GM20431 (cell line): Measurements from ENCODE around the gene GBA2.

ENCODE experiments used
- in situ Hi-C: fragments of 300-500 bp; cut with MseI, MboI; formaldehyde crosslinking; loops from one replicate; pipeline ENCODE4 v1.15.0; 2020; ENCODE audit warnings: low sequenced_read_pairs; ENCODE audit not compliant: unreplicated experiment

GBA2 gene

DNA sequence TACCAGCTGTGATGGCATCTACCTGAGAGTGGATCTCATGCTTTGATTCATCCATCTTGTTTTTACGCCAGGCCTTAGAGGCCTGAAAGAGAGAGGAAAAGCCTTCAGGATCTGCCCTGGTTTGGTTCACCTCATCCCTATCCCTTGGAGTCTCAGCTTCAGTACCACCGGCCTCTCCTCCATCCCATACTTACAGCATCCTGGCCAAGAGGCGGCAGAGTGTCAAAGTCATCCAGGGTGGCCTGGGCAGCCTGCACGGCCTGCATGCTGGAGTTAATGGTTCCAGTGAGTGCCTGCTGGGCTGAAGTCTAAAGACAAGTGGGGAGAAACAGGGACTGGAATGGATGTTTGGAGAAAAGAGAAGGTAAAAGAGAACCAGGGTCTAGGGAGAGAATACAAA lies 29.5 kb downstream of the GBA2 start:
- in situ Hi-C loops = no loop called here

DNA sequence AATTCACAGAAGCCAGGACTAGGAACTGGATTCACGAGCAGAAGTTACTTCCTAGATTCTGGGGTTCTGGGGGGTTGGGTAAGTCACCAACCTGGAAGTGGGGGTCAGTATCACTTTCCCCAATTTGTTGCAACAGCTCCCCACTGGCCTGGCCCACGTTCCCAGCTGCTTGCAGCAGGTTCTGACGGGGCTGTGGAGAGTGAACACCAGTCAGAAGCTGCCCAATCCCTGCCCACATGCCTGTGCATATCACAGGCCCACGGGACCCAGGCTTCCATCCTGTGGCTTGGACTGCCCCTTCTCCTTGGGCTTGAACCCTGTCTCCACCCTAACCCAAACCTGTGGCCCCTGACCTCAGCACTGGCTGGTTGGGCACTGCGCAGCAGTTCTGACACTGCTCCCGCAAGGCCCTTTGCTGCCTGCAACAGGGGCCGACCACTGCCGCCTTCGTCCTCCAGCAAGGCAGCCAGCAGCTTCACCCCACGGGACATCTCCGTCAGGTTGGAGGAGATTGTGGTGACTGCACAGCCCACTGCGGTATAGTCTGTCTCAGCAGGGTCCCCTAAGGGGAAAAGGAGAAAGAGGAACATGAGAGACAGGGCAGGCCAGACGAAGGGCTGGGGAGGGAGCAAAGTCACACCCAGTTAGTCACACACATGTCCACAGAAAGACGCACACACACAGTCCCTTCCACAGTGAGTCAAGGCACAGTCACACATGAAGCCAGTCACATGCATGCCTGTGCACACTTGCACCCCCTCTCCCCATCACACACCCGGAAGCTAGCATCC lies 30.1 kb downstream of the GBA2 start:
- in situ Hi-C loops = no loop called here

DNA sequence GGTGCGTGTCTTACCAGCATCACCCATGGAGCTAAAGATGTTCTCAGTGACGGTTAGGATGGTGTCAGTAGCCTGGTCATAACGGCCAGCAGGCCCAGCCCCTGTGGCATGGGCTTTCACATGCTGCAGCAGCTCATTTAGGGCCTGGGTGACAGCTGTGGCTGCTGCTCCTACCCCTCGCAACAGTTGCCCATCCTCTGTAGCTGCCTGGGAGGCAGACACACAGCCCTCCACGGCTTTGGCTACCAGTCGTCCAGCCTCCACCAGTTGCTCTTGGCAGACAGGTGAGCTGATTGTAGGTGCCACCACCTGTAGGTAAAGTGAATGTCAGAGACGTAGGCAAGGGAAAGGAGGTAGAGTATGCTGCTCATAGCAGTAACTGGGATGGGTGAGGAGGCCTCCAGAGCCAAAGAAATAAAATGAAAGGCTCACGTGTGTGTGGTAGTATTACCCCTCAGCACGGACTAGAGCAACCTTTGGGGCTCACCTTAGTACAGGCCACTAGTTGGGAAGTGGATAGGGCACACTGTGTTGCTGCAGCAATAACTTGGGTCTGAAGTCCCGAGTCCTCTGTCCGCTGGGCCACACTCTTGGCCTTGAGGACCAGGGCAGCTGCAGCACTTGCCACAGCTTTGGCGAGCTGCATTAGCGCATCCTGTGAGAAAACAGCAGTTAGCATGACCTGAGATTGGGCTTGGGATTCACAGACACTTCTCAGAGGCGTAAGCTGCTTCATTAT lies 31.7 kb downstream of the GBA2 start:
- in situ Hi-C loops = no loop called here

DNA sequence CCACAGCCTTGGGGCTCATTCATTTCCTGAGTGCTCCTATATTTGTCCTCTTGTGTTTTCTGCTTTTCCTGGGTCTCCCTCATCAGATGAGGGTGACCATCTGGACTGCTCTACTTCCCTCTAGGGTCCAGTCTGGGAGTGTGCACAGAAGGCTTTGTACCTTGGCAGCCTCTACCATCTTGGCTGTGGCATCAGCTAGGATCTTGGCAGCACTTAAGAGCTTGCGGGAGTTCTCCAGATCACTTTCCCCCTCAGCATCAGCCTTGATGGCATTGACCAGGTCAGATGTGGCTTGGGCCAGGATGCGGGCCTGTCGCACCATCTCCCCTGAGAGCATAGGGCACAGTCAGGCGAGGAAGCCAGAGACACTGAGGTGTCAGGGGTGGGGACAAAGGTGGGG lies 32.8 kb downstream of the GBA2 start:
- in situ Hi-C loops = no loop called here

DNA sequence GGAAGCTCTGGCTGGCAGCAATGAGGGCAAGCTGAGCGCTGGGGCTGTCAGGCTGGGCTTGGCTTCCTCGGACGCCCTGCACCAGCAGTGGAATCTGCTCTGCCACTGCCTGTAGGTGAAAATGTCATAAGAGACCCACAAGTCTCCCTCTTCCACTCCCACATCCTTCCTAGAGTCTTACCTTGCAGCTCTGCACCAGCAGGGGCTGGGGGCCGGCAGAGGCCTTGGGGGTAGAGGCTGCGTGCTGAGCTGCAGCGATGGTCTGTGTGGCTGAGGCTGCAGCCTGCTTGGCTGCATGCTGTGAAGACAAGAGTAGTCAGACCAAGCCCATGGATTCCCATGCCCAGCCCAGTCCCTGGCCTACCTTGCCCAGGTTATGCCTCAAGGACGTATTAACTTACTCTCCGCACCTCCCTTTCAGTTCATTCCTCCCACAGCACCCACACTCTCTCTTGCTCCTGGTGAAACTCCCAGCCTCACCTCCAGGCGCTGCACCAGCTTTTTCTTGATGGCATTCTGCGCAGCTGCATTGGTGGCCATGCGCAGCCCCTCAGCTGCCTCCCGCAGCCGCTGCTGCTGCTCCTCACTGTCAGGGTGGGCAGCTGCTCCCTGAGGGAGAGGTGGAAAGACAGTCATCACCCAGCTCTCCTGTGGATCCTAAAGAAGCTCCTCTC lies 34.3 kb downstream of the GBA2 start:
- in situ Hi-C loops = no loop called here

DNA sequence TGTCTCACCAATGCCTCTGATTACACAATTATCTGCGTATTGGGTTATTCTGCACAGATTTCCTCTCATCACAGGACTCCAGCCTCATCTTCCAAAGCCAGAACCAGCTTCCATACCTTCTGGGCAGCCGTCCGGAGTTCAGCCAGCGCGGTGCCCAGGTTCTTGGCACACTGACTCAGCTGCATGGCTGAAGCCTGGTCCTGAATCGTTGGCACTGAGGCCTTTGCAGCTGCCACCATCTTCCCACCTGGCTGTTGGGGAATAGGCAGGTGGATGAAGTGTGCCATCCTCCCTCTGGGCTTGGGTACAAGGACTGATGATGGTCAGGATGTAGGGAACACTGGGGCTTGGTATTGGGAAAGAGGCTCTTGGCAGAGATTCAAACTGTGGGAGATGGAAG lies 34.9 kb downstream of the GBA2 start:
- in situ Hi-C loops = no loop called here

DNA sequence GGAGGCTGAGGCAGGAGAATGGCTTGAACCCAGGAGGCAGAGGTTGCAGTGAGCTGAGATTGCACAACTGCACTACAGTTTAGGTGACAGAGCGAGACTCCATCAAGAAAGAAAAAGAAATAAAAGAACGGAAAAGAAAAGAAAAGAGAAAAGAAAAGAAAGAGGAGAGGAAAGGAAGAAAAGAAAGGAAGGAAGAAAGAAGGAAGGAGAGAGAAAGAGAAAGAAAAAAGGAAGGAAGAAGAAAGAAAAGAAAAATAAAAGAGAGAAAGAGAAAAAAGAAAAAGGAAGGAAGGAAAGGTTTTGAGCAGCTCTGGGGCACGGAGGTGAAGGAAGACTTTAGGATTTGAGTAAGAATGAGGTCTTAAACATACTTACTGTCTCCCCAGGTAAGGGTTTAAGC lies 35.5 kb downstream of the GBA2 start:
- in situ Hi-C loops = no loop called here

DNA sequence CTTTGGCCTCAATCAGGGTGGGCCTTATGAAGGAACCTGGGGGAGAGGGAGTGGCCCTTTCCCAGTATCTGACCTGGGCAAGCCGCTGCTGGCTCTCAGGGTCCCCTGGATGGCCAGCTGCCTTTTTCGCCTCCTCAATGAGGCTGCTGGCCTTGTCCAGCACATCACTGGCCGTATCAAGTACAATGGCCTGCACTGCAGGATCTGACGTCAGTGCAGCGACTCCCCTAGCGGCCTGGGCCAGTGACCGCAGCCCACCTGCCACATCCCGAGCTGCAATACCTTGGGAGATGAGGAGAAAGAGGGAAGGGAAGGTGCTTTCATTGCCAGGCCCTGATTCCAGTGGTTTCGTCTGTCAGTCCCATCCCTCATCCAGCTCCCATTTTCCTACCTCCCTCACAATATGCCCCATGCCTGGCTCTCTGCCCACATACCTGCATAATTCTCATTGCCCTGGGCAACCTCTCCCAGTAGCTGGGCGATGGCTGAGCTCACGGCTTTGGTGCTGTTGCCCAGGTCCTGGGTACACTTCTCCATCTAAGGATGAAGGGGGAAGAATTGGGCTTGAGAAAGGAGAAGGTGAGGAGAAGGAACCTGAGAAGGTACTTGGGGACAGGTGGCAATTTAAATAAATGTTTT lies 36.1 kb downstream of the GBA2 start:
- in situ Hi-C loops = no loop called here

DNA sequence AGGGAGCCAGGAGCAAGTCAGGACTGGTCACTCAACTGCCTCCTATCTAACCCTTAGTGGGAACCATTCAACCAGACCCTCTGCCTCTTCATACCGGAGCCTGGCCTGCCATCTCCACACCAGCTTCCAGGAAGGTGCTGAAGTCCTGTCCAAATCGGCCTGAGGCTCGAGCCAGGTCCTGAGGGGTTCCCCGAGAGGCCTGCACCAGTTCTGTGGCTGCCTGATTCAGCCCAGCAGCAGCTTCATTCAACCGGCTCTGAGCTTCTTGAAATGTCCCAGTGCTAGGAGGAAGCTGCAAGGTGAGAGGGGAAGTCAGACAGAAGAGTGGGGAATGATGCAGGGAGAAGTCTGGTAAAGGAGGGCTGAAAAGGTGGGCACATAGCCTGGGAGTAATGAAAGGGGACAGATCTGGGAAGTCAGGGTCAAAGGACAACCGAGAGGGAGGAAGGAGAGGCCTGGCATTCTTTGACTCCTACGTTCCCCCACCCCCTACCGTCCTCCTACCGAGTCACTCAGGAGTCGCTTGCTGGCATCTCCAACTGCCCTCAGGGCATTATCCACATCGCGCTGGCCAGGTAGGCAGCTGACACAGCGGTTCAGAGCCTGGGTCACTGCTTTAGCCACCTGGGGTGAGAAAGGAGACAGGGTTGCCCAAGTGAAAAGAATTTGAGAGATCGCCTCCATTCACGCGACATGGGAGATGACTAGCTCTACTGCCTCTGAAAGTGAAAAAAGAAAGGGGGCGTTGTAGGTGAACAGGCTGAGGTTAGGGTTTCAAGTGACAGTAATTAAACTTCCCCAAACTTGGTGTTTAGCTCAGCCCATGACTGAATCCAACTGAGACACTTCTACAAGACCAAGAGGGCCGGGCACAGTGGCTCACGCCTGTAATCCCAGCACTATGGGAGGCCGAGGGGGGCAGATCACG lies 37.3 kb downstream of the GBA2 start:
- in situ Hi-C loops = no loop called here

DNA sequence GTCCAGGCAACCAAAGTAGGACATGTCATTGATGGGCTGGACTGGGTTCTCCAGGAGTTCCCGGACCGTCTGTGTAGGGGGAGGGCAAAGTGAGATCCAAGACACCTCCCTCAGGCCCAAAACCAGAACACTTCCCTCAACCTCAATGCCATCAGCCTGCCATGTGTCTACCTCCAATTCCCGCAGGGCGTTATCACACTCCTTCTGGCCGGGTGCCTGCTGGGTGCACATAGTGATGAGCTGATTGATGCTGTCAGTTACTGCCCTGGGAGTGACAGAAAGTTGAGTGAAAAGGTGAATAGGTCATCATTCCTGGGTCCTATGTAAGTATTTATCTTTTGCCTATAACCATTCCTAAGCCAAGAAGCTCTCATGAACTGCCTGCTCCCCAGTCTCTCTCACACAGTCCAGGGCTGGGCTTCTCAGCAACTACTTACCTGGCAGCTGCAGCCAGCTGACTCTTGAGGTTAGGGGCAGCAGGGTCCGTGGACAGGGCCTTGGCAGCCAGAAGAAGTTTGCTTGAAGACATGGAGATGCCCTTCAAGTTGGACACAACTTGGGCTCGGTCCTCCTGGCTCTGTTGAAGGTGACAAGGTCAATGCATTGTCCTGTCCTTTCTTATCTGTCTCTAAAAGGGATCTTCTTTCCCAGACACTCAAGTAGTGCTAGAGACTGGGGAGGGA lies 38.1 kb downstream of the GBA2 start:
- in situ Hi-C loops = no loop called here

DNA sequence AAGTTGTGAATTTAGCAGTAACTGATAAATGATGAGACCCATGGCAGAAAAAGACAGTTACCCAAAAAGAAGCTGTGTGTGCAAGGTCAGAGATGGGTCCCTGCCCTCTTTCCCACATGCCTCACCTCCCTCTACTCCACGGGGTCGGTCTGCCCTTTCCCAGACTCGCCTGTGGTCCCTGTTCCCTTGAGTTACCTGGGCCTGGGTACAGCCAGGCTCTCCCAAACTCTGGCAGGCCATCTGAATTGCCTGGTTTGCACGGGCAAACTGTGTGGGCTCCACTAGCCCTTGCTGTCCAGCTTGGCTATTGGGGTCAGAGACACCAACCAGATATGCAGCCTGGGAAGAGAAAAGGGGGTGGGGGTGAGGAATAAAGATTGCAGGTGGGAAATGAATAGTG lies 40.9 kb downstream of the GBA2 start:
- in situ Hi-C loops = no loop called here

DNA sequence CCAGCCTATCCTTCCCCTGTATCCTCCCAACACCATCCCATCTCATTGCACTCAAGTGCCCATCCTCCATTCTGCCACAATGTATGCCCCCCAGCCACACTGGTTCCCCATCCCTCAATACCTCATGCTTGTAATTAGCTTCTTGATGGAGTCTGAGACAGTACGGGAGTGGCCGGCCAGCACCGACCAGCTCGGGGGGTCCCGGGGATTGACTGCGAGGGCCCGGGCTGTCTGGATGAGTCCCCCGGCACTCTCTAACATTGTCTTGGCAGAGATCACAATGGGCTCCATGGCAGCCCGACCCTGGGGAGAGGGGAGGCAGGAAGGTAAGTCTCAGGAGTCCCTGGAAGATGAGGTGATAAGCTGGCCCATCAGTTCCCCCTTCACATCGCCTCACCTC lies 42.1 kb downstream of the GBA2 start:
- in situ Hi-C loops = no loop called here

DNA sequence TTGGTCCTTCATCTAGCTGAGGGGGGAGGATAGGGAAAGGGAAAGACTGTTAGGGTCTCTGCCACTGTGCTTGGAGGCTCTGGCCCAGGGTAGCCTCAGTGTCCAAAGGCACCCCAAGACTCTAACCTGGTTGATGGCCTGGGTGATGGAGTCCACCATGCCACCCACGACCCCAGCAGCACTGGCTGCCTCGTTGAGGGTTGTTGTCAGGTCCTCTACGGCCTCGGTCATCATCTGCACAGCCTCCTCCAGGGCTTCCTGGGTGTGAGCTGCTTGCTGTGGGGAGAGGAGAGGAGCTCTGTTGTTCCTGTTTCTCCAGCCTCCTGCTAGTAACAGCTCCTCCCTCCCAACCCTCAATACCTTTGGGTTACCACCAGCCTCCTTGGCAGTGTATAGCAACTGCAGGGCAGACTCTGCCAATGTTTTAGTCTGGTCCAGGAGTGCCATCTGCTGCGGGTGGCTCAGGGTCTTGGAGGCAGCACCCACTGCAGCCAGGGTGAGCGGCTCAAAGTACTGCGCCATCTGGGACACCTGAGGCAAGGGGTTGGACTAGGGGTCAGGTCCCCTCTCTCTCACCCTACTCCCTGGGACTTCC lies 43.1 kb downstream of the GBA2 start:
- in situ Hi-C loops = no loop called here

DNA sequence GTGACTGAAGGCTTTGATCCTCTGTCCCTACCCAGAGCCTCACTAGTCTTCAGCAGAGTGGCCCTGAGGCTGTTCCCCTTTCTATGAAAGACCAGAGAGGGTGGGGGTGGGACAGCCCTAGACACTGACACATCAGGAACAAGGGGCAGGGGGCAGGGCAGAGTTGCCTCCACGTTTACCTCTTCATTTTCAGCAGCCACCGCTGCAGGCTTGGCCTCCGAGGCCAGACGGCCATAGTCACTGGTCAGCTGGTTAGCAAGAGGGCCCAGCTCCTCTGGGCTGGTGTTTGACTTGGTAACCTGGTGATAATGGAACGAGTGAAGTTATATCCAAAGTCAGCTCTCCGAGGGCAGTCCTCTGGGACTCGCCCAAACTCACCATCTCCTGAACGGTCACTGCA lies 43.7 kb downstream of the GBA2 start:
- in situ Hi-C loops = no loop called here

DNA sequence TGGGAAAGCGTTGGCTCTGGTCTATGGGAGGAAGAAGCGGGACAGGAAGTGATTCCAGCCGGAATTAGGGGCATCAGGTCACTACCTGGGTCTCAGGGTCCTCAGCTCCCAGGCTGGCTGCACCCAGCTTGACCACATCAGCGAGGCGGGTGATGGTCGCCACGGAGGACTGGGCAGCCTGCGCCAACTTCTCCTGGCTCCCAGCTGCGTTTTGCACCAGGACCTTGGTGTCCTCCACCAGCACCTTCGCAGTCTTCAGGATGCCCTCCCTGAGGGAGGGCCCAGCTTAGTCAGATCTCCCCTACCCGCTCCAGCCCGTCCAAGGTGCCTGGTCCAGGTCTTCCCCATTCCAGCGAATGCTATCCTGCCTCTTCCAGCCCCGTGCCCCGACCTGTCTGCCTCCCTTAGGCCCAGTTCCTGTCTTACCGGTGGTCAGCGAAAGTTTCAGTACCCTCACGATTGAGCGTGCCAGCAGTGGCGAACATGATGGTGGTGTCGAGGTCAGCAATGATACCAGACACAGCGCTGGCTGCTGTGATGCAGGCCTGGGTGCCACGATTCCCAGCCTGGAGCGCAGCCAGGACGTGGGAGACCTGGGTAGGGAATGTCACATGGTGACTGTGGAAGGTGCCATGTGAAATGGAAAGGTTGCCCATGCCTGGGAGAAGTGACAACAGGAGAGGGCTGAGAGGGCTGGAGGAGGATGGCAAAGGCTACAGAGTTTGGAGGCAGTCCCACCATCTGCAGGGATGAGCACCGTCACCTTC lies 44.9 kb downstream of the GBA2 start:
- in situ Hi-C loops = no loop called here

DNA sequence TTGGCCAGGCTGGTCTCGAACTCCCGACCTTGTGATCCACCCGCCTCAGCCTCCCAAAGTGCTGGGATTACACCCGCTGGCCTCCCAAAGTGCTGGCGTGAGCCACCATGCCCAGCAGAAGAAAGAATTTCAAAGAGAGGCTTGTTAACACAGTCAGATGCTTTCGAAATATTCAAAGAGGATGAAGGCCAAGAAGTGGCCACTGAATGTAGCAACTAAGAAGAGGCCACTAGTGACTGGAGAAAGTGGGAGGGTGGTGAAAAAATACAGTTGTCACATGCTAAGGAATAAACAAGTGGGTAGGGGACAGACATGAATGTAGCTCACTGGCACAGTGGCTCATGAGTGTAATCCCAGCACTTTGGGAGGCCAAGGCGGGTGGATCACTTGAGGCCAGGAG lies 46.3 kb downstream of the GBA2 start:
- in situ Hi-C loops = no loop called here

DNA sequence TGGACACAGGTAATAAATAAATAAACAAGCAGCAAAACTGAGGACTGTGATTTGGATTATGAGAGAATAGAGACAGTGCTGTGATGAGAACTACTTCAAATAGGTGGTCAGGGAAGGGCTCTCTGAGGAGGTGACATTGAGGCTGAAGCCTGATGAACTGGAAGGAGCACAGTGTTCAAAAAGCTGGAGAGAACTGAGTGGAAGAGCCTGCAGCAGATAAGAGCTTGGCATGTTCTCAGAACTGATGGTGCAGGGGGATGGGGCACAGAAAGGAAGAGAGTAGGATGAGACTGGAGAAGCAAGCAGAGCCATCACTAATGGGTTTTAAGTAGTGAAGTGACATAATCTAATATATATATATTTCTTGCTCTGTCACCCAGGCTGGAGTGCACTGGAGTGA lies 48.1 kb downstream of the GBA2 start:
- in situ Hi-C loops = no loop called here

DNA sequence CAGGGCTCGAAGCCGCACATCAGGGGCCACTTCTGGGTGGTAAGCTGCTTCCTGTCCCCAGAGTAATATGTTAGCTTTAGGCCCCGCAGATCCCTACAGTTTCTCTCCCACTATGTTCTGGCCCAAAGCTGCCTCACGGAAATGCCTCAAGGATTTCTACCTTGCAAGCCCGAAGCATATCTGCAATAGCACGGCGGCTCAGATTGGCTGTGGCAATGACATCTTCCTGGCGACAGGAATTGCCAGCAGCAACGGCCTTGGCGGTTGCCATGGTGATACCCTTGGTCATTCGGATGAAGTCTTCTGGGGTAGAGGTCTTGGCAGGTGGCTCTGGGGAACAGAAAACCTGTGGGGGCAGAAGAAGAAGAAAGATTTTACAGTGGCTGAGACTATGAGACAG lies 49.0 kb downstream of the GBA2 start:
- in situ Hi-C loops = no loop called here
